GM18520 (cell line): Measurements from ENCODE around the gene TMEM243.
"Not testable (repeated sequence)": the region's sequence is repeated elsewhere in the genome, so short reads cannot be mapped to it uniquely, and the experiment has no call there.

Source experiments
- ATAC-seq: cut with Tn5 transposase; IDR thresholded peaks from one replicate; pipeline ENCODE4 v1.9.1; 2021; ENCODE audit not compliant: unreplicated experiment

Gene TMEM243

GRCh38 chr7:87212498-87212897 lies 7.0 kb downstream of the TMEM243 start:
- ATAC-seq: no peak

DNA sequence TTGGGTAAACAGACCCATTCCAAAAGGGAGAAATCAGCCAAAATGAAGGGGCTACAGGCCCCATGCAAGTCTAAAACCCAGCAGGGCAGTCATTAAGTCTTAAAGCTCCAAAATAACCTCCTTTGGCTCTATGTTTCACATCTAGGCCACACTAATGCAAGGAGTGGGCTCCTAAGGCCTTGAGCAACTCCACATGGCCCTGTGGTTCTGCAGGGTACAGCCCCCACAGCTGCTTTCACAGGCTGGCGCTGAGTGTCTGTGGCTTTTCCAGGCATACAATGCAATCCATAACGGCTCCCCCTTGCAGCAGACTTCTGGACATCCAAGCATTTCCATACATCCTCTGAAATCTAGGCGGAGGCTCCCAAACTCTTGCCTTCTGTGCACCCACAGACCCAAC lies 9.0 kb downstream of the TMEM243 start:
- no peak for ATAC-seq

- ATAC-seq: no peak
These were observed 10.1 kb downstream of the TMEM243 start for GRCh38 chr7:87209295-87209924.

- no peak for ATAC-seq
These were observed 13.2 kb downstream of the TMEM243 start for GRCh38 chr7:87206361-87206760.

DNA sequence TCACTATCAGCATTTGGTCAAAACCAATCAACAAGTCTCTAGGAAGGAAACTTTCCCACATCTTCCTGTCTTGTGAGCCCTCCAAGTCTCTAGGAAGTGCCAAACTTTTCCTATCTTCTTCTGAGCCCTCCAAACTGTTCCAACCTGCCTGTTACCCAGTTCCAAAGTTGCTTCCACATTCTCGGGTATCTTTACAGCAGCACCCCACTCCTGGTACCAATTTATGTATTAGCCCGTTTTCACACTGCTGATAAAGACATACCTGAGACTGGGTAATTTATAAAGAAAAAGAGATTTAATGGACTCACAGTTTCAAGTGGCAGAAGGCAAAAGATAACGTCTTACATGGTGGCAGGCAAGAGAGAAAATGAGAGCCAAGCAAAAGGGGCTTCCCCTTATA lies 13.8 kb downstream of the TMEM243 start:
- not testable (repeated sequence) for ATAC-seq

GRCh38 chr7:87204933-87205332 lies 14.6 kb downstream of the TMEM243 start:
- no peak for ATAC-seq

DNA sequence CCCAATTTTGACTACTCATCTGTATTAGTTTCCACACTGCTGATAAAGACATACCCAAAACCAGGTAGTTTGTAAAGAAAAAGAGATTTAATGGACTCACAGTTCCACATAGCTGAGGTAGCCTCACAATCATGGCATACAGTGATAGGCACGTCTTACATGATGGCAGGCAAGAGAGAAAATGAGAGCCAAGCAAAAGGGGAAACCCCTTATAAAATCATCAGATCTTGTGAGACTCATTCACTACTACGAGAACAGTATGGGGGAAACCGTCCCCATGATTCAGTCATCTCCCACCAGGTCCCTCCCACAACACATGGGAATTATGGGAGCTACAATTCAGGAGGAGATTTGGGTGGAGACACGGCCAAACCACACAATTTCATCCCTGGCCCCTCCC lies 15.6 kb downstream of the TMEM243 start:
- ATAC-seq: not testable (repeated sequence)

DNA sequence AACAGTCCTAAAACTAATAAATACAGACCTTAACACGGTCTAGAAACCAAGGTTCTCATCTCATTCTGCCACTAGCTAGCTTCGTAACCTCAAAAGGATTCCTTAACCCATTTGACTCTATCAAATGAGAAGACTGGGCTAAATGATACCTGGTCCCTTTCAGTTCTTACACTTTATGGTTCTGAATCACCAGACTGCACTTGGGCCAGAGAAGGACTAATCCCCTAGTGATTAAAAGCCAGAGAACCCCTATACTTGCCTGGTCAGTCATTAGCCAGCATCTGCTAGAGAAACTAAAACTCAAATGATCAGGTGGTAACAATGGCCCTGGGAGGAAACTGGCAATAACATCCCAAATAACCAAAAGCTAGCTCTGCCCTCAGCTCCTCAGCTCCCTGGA lies 16.8 kb downstream of the TMEM243 start:
- no peak for ATAC-seq

DNA sequence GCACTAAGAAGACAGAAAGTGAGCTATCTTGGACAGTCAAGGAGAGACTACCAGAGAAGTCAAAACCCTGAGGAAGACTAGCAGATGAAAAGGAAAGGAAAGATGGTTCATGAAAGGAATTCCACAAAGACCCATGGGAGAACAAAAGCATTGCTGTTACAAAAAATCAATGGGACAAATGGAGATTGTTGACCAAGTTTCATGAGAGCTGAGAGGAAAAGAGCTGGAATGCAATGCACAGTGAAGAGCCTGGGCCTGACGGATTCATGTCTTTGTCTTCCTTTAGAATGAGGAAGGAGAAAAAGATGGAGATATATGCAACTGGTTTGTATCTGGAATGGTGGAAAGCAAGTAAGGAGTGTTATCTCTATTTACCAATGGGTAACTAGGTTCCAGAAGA lies 17.3 kb downstream of the TMEM243 start:
- no peak for ATAC-seq

- ATAC-seq: no peak
These were observed 19.7 kb downstream of the TMEM243 start for GRCh38 chr7:87199700-87200450.

- ATAC-seq: no peak
These were observed 20.3 kb downstream of the TMEM243 start for GRCh38 chr7:87199241-87199640.

DNA sequence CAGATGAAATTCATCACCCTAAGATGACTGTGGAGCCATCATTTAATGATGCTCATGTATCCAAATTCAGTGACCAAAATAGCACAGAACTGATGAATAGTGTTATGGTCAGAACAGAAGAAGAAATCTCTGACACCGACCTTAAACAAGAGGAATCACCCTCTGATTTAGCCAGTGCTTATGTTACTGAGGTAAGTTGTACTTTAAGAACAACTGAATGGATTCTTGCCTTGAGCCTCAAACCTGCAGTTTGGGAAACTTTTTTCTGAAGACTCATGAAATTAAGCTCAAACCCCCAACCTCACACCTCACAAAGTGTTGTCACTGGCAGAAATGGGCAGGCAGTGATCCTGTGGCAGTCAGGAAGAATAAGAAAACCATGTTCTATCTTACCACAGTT lies 25.6 kb downstream of the TMEM243 start:
- ATAC-seq: no peak

DNA sequence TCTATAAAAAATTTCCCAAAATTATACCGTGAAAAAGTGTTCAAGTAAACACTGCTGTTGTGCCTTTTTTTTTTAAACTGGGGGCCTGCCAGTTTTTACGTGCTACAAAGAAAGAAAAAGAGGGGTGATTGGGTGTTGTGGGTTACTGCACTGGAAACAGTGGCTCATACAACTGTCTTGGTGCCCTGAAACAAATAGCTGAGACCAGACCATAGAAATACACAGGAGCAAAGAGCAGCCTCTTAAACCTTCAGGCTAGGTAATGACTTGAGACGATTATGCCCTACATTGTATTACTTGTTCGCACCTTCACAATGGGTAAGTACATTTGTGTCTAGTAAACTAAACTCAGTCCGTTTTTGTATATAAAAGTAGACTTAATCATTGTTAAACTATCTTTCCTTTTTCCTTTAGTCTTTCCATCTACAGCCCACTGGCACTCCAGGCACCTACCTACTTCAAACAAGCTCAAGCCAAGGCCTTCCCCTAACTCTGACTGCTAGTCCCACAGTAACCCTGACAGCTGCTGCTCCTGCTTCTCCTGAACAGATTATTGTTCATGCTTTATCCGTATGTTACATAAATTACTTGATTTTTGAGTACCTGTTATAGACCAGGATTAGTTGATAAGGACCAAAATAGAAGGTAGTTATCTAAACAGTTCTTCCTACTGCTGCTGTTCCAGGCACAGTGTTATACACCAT lies 26.6 kb downstream of the TMEM243 start:
- no peak for ATAC-seq

DNA sequence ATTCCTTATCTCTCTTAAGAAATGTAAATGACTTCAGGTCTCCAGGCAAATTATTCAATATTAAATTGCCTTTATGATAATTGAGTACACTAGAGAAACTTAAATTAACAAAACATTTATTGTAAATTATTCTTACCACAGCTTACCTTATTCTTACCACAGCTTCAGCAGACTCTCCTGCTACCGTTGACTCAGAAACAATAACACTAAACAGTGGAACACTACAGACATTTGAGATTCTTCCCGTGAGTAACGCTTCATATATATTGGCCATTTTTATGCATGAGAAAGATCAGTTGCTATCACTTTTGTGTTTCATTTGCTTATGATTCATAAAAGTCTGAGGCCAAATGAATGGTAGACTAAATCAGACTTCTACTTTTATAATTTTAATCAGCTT lies 28.7 kb downstream of the TMEM243 start:
- no peak for ATAC-seq

DNA sequence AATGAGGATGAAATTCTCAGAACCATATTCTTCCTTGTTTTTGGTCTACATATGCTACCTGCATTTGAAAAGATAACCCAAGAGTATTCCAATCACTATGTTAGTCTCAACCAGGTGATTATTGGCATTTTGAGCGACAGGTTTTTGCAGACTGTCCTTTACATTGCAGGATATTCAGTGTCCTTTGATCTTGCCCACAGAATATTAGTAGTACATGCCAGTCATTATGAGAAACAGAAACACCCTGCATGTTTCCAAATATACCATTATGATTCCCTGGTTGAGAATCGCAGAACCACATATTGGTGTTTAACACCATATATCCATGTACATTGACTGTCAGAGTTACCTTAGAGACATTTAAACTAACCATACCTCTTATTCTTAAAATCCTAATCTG lies 30.6 kb downstream of the TMEM243 start:
- no peak for ATAC-seq

DNA sequence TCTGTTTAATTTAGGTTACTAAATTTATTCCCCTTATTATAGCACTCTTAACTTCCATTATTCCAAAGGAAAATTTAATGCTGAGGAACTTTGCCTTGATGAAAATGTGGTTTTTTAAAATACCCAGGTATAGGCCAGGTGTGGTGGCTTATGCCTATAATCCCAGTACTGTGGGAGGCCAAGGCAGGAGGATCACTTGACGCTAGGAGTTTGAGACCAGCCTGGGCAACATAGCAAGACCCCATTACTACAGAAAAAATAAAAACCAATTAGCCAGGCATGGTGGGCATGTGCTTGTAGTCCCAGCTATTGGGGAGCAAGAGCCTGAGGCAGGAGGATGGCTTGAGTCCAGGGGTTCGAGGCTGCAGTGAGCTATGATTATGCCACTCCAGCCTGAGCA lies 32.4 kb downstream of the TMEM243 start:
- ATAC-seq: no peak

- no peak for ATAC-seq
These were observed 40.4 kb downstream of the TMEM243 start for GRCh38 chr7:87179180-87179579.

- no peak for ATAC-seq
These were observed 41.2 kb downstream of the TMEM243 start for GRCh38 chr7:87178320-87178719.

DNA sequence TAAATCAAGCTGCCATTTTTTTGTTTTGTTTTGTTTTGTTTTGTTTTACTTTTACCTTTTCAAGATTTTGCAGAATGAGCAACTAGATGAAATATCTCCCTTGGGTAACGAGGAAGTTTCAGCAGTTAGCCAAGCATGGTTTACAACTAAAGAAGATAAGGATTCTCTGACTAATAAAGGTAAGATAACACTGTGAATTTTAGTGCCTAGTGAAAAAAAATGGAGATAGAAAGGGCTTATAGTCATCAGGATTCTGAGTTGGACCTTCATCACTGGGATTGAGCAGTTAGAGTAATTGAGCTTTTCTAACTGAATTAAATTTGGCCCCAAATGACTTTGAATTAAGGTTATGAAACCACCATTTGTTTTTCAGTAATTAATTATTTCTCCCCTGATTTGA lies 46.1 kb downstream of the TMEM243 start:
- ATAC-seq: no peak

GRCh38 chr7:87171282-87171934 lies 48.1 kb downstream of the TMEM243 start:
- ATAC-seq: no peak

- ATAC-seq: no peak
These were observed 48.7 kb downstream of the TMEM243 start for GRCh38 chr7:87170828-87171227.

DNA sequence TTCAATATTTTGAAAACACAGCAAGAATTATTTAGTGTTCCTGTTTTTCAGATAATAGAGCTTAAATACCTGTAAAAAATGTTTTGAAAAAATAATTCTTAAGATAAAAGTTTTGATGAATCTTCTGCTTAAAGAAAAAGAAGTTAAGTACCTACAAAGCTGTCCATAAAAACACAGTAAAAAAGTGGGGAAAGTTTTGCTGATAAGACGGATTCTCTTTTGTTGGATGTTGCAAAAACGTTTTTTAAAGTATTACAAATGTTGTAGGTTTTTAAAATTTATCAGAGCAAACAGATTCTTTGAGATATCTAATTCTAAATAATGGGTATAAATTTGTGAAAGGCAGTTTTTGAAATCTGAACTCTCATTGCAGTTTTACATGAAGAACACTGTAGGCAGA lies 55.1 kb downstream of the TMEM243 start:
- no peak for ATAC-seq
